WTC11 (cell line): ENCODE results near the gene IL12RB2.
"Not testable (repeated sequence)": the region's sequence is repeated elsewhere in the genome, so short reads cannot be mapped to it uniquely, and the experiment has no call there.

Experiments
- ATF1 ChIP-seq: sonication (generic); formaldehyde crosslinking; IDR thresholded peaks from 2 replicates; pipeline ENCODE4 v1.8.1; 2023; ENCODE audit warnings: mild to moderate bottlenecking, moderate library complexity, missing genetic modification reagents
- ELF4 ChIP-seq: sonication (generic); formaldehyde crosslinking; IDR thresholded peaks from 2 replicates; pipeline ENCODE4 v1.8.1; 2022; ENCODE audit warnings: low read depth, mild to moderate bottlenecking, moderate library complexity, missing genetic modification reagents
- SMAD4 ChIP-seq: sonication (generic); formaldehyde crosslinking; IDR thresholded peaks from 2 replicates; pipeline ENCODE4 v1.8.0; 2022; ENCODE audit warnings: mild to moderate bottlenecking, missing genetic modification reagents
- TEAD4 ChIP-seq: sonication (generic); formaldehyde crosslinking; IDR thresholded peaks from 2 replicates; pipeline ENCODE4 v1.8.0; 2022; ENCODE audit warnings: mild to moderate bottlenecking, missing genetic modification reagents
- TF ChIP-seq, protein P1 (sequence below): sonication (generic); formaldehyde crosslinking; IDR thresholded peaks from 2 replicates; pipeline ENCODE4 v1.8.1; 2022; ENCODE audit warnings: missing genetic modification reagents, borderline replicate concordance
- TF ChIP-seq, protein P2 (sequence below): sonication (generic); formaldehyde crosslinking; IDR thresholded peaks from 2 replicates; pipeline ENCODE4 v1.8.0; 2022; ENCODE audit warnings: mild to moderate bottlenecking, missing genetic modification reagents
- TF ChIP-seq, protein P3 (sequence below): fragments of 200-600 bp; IDR thresholded peaks from 2 replicates; pipeline ENCODE4 v1.8.0; 2022; ENCODE audit warnings: antibody characterized with exemption
- TF ChIP-seq, protein P4 (sequence below): sonication (generic); formaldehyde crosslinking; IDR thresholded peaks from 2 replicates; pipeline ENCODE4 v1.8.1; 2022; ENCODE audit warnings: low read depth, missing genetic modification reagents, borderline replicate concordance
- TF ChIP-seq, protein P5 (sequence below): sonication (generic); formaldehyde crosslinking; IDR thresholded peaks from 2 replicates; pipeline ENCODE4 v1.8.0; 2022; ENCODE audit warnings: mild to moderate bottlenecking, missing genetic modification reagents

DNA sequence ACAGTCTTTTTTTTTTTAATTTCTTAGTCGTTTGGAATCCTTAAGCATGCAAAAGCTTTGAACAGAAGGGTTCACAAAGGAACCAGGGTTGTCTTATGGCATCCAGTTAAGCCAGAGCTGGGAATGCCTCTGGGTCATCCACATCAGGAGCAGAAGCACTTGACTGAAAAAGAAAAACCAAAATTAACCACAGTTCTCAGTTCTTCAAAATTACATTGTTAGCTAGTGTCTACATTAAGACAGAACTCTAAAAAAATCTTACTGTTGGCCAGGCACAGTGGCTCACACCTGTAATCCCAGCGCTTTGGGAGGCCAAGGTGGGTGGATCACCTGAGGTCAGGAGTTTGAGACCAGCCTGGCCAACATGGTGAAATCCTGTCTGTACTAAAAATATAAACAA is 105.4 kb downstream of the IL12RB2 start:
- TF ChIP-seq, protein P1, sequence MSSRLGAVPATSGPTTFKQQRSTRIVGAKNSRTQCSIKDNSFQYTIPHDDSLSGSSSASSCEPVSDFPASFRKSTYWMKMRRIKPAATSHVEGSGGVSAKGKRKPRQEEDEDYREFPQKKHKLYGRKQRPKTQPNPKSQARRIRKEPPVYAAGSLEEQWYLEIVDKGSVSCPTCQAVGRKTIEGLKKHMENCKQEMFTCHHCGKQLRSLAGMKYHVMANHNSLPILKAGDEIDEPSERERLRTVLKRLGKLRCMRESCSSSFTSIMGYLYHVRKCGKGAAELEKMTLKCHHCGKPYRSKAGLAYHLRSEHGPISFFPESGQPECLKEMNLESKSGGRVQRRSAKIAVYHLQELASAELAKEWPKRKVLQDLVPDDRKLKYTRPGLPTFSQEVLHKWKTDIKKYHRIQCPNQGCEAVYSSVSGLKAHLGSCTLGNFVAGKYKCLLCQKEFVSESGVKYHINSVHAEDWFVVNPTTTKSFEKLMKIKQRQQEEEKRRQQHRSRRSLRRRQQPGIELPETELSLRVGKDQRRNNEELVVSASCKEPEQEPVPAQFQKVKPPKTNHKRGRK (CRISPR knock-in tag), result not testable (repeated sequence)
- TF ChIP-seq ELF4; SMAD4 (CRISPR knock-in tag); ATF1; TEAD4: not testable (repeated sequence)
- TF ChIP-seq, protein P2, sequence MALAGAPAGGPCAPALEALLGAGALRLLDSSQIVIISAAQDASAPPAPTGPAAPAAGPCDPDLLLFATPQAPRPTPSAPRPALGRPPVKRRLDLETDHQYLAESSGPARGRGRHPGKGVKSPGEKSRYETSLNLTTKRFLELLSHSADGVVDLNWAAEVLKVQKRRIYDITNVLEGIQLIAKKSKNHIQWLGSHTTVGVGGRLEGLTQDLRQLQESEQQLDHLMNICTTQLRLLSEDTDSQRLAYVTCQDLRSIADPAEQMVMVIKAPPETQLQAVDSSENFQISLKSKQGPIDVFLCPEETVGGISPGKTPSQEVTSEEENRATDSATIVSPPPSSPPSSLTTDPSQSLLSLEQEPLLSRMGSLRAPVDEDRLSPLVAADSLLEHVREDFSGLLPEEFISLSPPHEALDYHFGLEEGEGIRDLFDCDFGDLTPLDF (CRISPR knock-in tag), result not testable (repeated sequence)
- TF ChIP-seq, protein P3, sequence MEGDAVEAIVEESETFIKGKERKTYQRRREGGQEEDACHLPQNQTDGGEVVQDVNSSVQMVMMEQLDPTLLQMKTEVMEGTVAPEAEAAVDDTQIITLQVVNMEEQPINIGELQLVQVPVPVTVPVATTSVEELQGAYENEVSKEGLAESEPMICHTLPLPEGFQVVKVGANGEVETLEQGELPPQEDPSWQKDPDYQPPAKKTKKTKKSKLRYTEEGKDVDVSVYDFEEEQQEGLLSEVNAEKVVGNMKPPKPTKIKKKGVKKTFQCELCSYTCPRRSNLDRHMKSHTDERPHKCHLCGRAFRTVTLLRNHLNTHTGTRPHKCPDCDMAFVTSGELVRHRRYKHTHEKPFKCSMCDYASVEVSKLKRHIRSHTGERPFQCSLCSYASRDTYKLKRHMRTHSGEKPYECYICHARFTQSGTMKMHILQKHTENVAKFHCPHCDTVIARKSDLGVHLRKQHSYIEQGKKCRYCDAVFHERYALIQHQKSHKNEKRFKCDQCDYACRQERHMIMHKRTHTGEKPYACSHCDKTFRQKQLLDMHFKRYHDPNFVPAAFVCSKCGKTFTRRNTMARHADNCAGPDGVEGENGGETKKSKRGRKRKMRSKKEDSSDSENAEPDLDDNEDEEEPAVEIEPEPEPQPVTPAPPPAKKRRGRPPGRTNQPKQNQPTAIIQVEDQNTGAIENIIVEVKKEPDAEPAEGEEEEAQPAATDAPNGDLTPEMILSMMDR, result not testable (repeated sequence)
- TF ChIP-seq, protein P4, sequence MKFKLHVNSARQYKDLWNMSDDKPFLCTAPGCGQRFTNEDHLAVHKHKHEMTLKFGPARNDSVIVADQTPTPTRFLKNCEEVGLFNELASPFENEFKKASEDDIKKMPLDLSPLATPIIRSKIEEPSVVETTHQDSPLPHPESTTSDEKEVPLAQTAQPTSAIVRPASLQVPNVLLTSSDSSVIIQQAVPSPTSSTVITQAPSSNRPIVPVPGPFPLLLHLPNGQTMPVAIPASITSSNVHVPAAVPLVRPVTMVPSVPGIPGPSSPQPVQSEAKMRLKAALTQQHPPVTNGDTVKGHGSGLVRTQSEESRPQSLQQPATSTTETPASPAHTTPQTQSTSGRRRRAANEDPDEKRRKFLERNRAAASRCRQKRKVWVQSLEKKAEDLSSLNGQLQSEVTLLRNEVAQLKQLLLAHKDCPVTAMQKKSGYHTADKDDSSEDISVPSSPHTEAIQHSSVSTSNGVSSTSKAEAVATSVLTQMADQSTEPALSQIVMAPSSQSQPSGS, result not testable (repeated sequence)
- TF ChIP-seq, protein P5, sequence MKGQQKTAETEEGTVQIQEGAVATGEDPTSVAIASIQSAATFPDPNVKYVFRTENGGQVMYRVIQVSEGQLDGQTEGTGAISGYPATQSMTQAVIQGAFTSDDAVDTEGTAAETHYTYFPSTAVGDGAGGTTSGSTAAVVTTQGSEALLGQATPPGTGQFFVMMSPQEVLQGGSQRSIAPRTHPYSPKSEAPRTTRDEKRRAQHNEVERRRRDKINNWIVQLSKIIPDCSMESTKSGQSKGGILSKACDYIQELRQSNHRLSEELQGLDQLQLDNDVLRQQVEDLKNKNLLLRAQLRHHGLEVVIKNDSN, result not testable (repeated sequence)
